NCI-H146 treated with DMSO at 0.1 percent for 48 hours (cell line): ENCODE measurements around the gene SYP.

Experiments used
- DNase-seq: peaks from one replicate; lab custom pipeline; 2025; ENCODE audit not compliant: unreplicated experiment; lab: John Stamatoyannopoulos, UW

Gene SYP

DNA sequence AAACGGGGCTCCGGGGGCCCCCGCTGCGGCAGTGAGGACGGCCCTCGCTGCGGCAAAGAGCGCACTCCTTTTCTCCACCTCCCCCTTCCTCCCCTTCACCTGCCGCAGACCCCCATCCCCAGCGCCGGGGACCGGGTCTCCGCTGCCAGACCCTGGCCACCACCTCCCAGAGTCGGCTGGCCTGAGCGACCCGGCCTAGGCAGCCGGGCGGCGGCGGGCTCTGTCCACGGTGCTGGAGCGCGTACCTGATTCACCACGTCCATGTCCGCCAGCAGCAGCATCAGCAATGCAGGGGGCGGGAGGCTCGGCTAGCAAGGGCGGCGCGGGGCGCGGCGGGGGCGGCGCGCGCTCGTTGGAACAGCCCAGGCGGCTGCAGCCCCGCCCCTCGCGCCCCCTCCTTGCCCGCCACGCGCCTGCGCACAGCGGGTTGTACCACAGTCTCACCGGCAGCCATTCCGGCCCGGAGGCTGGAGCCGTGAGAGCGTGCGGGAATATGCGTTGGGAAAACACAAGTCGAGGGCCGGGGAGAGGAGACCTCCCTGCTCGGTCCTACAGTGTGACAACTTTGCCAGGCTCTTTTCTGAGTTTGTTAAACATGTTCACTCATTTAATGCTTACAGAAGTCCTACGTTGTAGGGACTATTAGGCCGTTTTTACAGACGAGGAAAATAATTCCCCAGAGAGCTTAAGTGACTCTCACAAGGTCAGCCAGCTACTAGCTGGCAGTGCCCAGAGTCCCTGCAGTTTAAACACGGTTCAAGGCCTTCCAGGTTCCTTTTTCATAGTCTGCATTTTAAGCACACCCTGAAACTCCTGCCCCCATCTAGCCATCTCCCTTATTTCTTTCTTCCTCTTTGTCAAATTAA is at the start of gene SYP:
SYP (minus strand) TSS at position 288 of the 866 bp plus-strand sequence; CDS start at position 281, 7 bp downstream.
- peak; percentile 58 for DNase-seq

DNA sequence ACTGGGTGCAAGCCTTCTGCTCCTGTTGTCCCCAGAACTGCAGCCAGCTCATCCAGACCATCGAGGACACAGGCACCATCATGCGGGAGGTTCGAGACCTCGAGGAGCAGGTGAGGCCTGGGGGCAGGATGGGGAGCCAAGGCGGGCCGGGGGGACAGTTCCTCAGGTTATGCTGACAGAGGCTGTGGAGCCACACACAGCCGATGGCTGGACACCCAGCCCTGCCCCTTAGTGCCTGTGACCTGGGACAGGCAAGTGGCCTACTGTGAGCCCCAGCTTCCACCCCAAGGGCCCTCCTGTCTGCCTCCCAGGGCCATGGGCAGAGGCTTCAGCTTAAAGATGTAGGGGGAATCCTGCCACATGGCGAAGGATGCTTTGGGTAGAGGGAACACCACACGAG is 49.6 kb upstream of the SYP start:
- DNase-seq: no peak

DNA sequence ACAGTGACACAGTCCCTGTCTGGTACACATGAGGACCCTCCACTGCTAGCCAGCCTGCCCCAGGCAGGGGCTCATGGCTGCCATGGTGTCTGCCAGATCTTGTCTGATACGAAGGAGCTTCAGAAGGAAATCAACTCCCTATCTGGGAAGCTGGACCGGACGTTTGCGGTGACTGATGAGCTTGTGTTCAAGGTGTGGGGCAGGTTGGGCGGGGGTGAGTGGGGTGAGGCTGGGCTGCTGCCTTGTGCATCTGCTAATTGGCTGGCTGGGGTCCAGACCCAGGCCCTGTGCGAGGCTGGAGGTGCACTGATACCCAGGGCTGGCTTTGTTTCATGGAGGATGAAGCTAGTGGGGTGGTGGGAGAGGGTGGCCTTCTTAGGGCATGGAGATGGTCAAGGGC is 49.1 kb upstream of the SYP start:
- DNase-seq: no peak

DNA sequence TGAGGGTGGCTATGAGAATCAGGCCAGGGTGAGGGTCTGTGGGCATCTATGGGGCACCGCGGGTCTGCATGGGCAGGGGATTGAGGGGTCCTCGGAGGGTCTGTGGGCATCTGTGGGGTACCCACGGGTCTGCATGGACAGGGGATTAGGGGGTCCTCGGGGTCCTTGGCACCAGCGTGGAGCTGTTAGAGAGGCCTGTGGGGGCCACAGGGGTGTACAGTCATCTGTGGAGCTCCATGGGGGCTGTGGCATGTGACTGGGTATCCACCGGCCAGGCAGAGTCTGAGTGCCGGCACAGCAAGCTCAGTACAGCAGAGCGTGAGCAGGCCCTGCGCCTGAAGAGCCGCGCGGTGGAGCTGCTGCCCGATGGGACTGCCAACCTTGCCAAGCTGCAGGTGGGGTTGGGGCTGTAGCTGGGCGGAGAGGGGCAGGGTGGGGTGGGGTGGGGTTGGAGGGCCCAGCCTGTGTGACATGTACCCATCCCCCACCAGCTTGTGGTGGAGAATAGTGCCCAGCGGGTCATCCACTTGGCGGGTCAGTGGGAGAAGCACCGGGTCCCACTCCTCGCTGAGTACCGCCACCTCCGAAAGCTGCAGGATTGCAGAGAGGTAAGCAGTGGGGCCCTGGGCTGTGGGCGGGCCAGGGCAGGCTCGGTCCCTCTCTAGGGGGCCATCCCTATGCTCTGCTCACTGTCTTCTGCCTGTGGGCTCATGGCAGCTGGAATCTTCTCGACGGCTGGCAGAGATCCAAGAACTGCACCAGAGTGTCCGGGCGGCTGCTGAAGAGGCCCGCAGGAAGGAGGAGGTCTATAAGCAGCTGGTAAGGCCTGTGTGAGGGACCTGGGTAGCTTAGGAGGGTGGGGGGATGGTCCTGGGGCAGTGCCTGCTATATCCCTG is 48.2 kb upstream of the SYP start:
- no peak for DNase-seq

DNA sequence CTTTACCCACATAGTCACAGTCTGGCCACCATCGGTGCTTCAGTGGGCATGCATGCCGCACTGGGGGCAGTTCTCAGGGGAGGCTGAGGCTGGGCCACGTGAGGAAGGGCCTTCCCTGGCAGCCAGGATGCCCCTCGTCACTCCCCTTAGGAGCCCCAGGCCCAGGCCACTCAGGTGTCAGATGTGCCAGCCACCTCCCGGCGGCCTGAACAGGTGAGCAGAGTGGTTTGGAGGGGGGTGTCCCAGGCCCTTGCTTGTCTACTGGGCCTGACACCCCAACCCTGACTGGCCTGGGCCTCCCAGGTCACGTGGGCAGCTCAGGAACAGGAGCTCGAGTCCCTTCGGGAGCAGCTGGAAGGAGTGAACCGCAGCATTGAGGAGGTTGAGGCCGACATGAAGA is 47.4 kb upstream of the SYP start:
- DNase-seq: no peak

DNA sequence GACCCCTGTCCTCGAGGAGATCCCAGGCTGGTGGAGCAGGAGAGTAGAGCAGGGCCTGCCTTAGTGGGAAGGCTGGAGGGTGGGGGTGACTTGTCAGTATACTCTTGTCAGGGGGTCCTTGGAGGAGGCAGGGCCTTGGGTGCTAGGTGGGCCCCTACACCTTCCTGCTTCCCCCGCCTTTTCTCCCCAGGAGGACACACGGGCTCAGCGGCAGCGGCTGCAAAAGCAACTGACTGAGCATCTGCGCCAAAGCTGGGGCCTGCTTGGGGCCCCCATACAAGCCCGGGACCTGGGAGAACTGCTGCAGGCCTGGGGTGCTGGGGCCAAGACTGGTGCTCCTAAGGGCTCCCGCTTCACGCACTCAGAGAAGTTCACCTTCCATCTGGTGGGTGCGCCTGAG is 46.5 kb upstream of the SYP start:
- no peak for DNase-seq

DNA sequence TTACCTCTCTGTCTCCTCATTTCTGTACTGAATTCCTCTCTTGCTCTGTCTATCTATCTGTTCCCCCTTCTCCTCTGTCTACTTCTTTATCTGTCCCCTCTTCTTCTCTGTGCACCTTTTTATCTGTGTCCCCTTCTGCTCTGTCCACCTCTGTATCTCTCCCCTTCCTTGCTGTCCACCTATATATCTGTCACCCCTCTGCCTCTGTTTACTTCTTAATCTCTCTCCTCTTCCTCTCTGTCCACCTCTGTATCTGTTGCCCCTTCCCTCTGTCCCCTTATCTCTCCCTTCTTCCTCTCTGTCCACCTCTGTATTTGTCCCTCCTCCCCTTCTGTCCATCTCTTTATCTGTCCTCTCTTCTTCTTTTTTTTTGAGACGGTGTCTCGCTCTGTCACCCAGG is 44.2 kb upstream of the SYP start:
- DNase-seq: no peak

DNA sequence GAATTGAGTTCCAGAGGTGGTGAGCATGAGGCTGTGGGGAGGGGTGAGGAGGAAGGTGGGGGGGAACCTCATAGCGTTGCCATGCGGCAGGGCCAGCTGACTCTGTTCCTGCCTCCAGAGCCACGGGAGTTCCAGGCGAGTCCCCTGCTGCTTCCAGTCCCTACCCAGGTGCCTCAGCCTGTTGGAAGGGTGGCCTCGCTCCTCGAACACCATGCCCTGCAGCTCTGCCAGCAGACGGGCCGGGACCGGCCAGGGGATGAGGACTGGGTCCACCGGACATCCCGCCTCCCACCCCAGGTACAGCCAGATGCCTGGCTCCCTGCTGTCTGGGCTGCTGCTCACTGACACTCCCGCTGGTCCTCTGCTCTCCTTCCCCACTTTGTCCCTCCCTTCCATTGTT is 43.2 kb upstream of the SYP start:
- DNase-seq: no peak

DNA sequence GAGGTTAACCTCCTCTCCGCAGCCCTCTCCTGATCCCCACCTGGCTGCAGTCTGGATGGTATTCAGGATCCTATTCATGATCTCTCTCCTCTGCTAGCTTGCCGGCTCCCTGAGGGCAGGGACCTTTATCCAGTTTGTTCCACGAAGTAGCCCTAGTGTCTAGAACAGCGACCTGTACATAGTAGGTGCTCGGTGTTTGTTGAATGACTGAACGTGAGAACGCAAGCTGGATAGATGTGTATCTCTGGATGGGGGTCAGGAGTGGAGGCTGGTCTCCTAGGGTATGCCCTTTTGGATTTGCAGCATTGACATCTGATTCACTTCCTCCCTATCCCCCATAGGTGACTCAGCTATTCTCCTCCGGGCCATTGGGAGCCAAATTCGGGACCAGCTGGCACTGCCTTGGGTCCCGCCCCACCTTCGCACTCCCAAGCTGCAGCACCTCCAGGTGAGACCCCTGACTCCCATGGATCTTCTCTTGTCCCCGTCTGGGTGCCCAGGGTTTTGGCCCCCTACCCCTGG is 42.6 kb upstream of the SYP start:
- no peak for DNase-seq

DNA sequence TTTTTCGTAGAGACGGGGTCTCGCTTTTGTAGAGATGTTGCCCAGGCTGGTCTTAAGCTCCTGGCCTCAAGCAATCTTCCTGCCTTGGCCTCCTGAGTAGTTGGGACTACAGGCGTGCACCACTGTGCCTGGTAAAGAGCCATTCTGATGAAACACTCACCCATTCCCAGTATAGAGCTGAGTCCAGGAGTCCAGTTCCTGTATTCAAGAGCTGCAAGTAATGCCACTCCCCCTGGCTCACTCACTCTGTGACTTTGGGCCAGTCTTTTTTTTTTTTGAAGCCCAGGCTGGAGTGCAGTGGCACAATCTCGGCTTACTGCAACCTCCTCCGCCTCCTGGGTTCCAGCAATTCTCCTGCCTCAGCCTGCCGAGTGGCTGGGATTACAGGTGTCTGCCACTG is 38.7 kb upstream of the SYP start:
- DNase-seq: no peak

DNA sequence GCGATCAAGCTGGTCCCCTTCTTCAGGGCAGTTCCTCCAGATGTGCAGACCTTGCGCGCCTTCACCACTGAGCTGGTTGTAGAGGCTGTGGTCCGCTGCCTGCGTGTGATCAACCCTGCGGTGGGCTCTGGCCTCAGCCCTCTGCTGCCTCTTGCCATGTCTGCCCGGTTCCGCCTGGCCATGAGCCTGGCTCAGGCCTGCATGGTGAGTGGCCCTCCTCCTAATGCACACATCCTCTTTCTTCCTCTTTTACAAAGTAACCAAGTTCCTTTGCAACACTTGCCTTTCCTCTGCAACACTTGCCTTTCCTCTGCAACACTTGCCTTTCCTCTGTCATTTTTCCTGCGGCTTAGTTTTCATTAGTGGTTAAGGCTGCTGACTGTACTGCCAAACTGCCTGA is 37.1 kb upstream of the SYP start:
- no peak for DNase-seq

DNA sequence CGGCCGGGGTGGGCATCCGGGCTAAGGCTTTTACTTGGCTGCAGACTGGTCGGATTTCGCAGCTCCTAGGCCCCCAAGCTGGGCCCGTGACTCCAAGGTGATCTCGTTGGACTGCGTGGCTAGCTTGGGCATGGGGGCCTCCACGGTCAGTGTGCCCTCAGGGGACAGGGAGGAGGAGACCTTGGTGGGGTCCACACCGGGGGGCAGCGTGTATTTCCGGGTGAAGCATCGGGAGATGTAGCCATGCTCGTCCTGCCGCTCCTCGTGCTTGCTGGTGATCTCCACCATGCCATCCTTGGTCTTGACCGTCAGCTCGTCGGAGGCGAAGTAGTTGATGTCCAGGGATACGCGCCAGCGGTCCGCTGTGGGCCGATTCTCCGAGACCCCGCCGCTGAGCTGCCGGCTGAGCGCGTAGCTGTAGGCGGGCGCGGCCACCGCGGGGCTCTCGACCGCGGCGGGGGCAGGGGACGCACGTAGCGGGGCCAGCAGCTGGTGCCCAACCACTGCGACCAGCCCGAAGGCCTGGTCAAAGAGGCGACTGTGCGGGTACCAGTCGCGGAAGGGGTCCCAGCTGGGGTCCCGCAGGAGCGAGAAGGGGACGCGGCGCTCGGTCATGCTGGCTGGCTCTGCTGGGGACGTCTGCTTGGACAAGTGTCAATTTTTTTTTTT is 34.0 kb upstream of the SYP start:
- DNase-seq: no peak

DNA sequence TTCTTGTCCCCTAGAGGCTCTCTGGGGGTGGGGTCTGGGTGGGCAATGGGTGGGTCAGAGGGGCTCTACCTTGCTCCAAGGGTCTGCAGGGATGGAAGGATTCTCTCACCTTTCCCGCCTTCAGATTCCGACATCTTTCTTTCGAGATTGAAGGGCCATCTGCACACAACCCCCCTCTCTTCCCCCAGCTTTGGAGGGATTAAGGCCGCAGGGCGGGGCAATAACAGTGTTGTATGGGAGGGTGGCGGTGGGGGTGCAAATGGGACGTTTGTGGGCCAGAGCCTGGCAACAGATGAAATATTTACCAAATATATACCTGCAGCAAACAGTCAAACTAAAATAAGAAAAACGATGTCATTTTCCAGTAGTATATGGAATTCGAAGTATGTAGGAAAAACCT is 33.2 kb upstream of the SYP start, which contains the start of gene CACNA1F:
CACNA1F (minus strand) TSS at position 165 of the 400 bp plus-strand sequence; CDS start at position 134, 31 bp downstream.
- DNase-seq: no peak

DNA sequence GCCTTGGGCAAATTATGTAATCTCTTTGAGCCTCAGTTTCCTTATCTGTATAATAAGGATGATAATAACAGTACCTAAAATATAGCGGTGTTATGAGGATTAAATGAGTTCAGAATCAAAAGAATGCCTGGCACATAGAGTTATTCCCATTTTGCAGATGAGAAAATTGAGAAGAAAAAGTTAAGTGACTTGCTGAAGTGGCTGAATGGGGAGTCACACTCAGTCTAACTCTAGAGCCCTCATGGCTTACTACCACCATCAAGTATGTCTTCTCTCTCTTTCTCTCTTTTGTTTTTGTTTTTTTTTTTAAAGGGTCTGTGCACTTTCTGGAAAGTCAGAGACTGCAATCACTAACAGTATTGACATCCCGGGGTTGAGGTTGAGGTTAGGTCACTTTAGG is 32.5 kb upstream of the SYP start:
- DNase-seq: no peak

DNA sequence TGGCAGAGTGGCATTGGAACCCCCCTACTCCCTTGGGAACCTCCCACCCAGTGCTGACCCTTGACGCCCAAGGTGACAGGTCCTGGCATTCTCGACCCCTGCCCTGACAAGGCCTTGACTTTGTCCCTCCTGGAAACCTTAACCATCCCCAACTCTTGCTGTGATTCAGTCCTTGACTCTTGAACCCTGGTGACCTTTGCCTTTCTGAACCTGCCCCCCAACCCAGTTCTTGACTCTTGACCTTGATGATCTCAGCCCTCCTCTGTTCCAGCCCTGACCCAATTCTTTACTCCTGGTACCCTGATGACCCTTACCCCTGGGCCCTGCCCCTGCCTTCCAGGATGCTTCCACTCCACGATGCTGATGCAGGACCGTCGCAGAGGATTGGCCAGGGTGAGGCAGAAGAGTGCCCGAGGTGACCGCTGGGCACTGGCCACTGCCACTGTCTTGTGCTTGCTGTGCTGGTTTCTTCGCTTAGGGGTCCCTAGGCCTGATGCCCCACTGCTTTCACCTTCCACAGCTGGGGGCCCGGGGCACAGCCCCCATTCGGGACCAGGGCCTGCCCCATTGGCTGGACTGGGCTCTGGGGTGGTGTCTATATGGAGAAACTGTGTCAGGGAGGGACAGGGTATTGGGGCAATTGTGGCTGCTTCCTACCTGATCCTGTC is 31.5 kb upstream of the SYP start:
- DNase-seq: no peak

DNA sequence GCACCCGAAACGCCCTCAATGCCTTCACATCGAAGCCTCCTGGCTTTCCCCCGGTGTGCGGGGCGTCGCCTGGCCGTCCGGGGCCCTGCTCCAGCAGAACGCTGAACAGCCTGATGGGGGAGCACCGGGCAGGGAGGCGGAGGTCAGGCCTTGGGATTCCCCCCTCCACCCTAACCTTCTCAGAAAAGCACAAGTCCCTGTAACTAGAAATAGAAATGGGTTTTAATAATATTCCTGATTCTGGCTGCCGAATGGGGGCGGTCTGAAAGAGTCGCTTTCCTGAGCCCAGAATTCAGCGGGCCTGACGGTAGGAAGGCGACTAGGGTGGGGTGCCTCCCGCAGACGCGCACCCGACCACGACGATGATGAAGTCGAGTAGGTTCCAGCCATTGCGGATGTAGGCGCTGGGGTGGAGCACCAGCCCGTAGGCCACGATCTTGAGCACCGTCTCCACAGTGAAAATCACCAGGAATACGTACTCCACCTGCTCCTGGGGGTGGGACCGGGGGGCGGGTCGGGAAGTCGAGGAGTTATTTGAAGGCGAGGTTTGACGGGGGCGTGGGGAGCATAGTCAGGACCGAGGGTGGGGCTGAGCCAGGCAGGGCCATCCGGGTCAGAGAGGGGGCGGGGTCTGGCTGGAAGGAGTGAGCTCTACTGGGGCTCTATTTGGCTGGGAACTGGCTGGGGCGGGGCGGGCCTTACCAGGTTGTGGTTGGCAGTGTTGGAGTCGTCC is 30.7 kb upstream of the SYP start:
- peak; percentile 64 for DNase-seq

DNA sequence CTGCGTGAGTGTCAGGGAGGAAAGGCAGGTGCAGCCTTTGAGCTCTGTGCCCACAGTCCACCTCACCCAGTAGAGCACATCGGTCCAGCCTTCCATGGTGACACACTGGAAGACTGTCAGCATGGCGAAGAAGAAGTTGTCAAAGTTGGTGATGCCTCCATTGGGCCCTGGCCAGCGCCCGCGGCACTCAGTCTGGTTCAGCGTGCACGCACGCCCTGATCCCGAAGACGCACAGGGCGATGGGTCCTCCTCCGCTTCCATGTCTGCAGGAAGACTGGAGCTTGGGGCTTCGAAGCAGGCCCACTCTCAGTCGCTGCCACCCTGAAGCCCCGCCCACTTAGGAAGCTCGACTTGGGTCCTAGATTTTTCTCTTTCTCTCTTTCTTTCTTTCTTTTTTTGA is 28.2 kb upstream of the SYP start:
- DNase-seq: no peak

DNA sequence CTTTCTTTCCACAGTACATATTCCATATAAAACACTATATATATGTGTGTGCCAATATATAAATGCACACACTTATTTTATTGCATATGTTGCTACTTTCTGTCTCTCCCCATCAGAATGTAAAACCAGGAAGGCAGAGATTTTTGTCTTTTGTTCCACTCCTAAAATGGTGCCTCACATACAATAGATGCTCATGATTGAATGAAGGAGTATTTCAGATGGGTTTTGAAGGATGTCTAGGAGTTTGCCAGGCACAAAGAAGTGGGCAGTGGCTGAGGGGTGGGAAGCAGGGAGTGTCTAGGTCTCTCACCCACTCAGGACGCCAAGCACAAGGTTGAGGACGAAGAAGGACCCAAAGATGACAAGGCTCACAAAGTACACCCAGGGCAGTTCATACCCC is 27.7 kb upstream of the SYP start:
- DNase-seq: no peak

DNA sequence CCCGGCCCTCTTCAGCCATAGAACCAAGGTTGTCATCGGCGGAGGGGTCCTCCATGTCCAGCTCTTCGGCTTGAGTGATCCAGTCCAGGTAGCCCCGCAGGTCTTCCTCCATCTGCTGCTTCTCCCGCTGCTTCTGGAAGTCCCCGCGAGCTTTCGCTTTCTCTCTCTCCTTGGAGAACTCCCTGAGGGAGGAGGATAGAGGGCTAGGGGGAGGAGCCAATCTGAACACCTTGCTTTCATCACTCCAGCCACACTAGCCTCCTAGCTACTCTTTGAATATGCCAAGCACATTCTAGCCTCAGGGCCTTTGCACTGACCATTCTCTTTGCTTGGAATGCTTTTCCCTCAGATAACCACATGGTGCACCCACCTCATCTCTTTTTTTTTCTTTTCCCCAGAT is 27.0 kb upstream of the SYP start:
- DNase-seq: no peak

DNA sequence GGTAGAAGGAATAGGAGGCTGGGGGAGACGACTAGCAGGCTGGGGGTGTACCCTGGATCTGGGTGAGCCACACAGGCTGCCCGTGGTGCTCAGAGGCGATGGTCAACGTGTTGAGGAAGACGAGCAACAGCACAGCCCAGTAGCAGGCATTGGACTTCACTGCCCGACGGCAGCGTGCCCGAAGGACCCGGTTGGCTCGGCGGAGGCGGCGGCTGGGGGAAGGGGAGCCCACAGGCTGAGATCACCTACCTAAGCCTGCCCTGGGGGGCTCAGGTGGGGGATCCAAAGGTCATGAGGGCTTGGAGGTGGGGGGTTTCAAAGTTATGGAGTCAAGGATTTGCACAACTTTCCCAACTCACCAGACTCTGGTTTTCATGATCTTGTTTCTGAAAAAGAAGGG is 25.9 kb upstream of the SYP start:
- no peak for DNase-seq
